Vagina (tissue), 2 donors: ENCODE measurements around the gene BCAS4. TPM values are rescaled to one million over a fixed set of nuclear protein-coding genes. Genes with fewer than 3 reads are reported as not detected.
A peak's percentile ranks its signal among the peaks of the same experiment; 100 is the strongest.

Experiments used
- DNase-seq, 2 donors: peaks; one replicate each; pipeline ENCODE4 v3.0.0-alpha.2; 2017; ENCODE audit errors: extremely low spot score in 2 of 2
- H3K27ac ChIP-seq: fragments of 200-600 bp; sonication (generic); one replicate; pipeline ENCODE4 v1.5.1; 2019
- H3K27me3 ChIP-seq: fragments of 200-600 bp; sonication (generic); one replicate; pipeline ENCODE4 v1.5.1; 2019
- H3K36me3 ChIP-seq, 2 donors: fragments of 200-600 bp; sonication (generic); one replicate each; pipeline ENCODE4 v1.5.1; 2017 to 2019
- H3K4me1 ChIP-seq: fragments of 200-600 bp; sonication (generic); one replicate; pipeline ENCODE4 v1.5.1; 2019
- H3K4me3 ChIP-seq, 2 donors: fragments of 200-600 bp; sonication (generic); 1 replicate in 1 of 2; 2 replicates in 1 of 2; pipeline ENCODE4 v1.5.1; 2016 to 2019
- H3K9me3 ChIP-seq: fragments of 200-600 bp; sonication (generic); one replicate; pipeline ENCODE4 v1.5.1; 2019
- CTCF ChIP-seq, 3 experiments: fragments of 450-650 bp in 2 of 3; fragments of 200-600 bp in 1 of 3; sonication (generic) in 1 of 3; IDR thresholded peaks; one replicate each; pipeline ENCODE4 v1.5.1; 2017 to 2019; ENCODE audit warnings: antibody characterized with exemption in 3 of 3, mild to moderate bottlenecking in 2 of 3, moderate library complexity in 2 of 3
- POLR2A ChIP-seq, 2 donors: fragments of 450-650 bp; IDR thresholded peaks; one replicate each; pipeline ENCODE4 v1.6.1; 2017; ENCODE audit warnings: antibody characterized with exemption in 2 of 2, mild to moderate bottlenecking in 2 of 2, moderate library complexity in 2 of 2
- POLR2AphosphoS5 ChIP-seq, 2 donors: sonication (generic); formaldehyde crosslinking; IDR thresholded peaks; one replicate each; pipeline ENCODE4 v1.9.0; 2017; ENCODE audit warnings: antibody characterized with exemption in 2 of 2, mild to moderate bottlenecking in 2 of 2, low read depth in 1 of 2; ENCODE audit not compliant: insufficient read depth in 1 of 2
- intact Hi-C: fragments of 100-400 bp; cut with DNase I; formaldehyde crosslinking; loops from one replicate; pipeline ENCODE4 v1.15.1; 2023
- total RNA-seq: library from RNA; depleted of rRNA; stranded (reverse); fragments of >200 nt; gene quantifications from one replicate; pipeline ENCODE4 v1.2.3, GENCODE V29; 2016

The BCAS4 gene
- total RNA-seq, 1 donor from 2014 or later = 1.7 TPM

GRCh38 chr20:50843331-50844276 lies 48.7 kb downstream of the BCAS4 start:
- intact Hi-C loops = no loop called here
- H3K36me3 ChIP-seq = no peaks in the 10 kb centered on the region
- no peaks in the 10 kb centered on the region for H3K9me3 ChIP-seq
- TF ChIP-seq POLR2AphosphoS5 (IDR thresholded peaks at IDR 0.05; ENCODE audit: insufficient read depth in 1 of 2, low read depth in 1 of 2) (peak in 1 of 2 donors; percentile 45), POLR2A (IDR thresholded peaks at IDR 0.05) (no peak), CTCF (IDR thresholded peaks at IDR 0.05) (no peak)
- H3K4me3 ChIP-seq = no peak overlapping the region
- no peak for DNase-seq
- no peaks in the 10 kb centered on the region for H3K27me3 ChIP-seq
- H3K4me1 ChIP-seq = peaks cover 20% of the 10 kb centered on the region
- H3K27ac ChIP-seq = peak overlapping the region; percentile 3

- intact Hi-C loops = no loop called here
- Histone ChIP-seq H3K36me3 (no peaks in the 10 kb centered on the region), H3K4me1 (peaks cover 28% of the 10 kb centered on the region), H3K4me3 (no peak overlapping the region), H3K27me3 (no peaks in the 10 kb centered on the region), H3K9me3 (no peaks in the 10 kb centered on the region), H3K27ac (no peak overlapping the region)
- no peak for DNase-seq
- no peak for TF ChIP-seq POLR2A (IDR thresholded peaks at IDR 0.05)
- TF ChIP-seq POLR2AphosphoS5 (IDR thresholded peaks at IDR 0.05; ENCODE audit: insufficient read depth in 1 of 2, low read depth in 1 of 2) = peak in 1 of 2 donors; percentile 36
Observed at GRCh38 chr20:50844430-50845100, 49.7 kb downstream of the BCAS4 start.

- no peaks in the 10 kb centered on the region for H3K36me3 ChIP-seq
- intact Hi-C loops = no loop called here
- peaks cover 28% of the 10 kb centered on the region for H3K4me1 ChIP-seq
- no peak for DNase-seq
- H3K27ac ChIP-seq = no peak overlapping the region
- TF ChIP-seq POLR2AphosphoS5 (IDR thresholded peaks at IDR 0.05; ENCODE audit: insufficient read depth in 1 of 2, low read depth in 1 of 2) (no peak), CTCF (IDR thresholded peaks at IDR 0.05) (no peak), POLR2A (IDR thresholded peaks at IDR 0.05) (no peak)
- no peak overlapping the region for H3K4me3 ChIP-seq
- no peaks in the 10 kb centered on the region for H3K9me3 ChIP-seq
- H3K27me3 ChIP-seq = no peaks in the 10 kb centered on the region
Observed at GRCh38 chr20:50845566-50846215, 50.8 kb downstream of the BCAS4 start.

GRCh38 chr20:50848341-50848808 lies 53.5 kb downstream of the BCAS4 start:
- Histone ChIP-seq H3K9me3 (no peaks in the 10 kb centered on the region), H3K36me3 (no peaks in the 10 kb centered on the region), H3K27me3 (no peaks in the 10 kb centered on the region), H3K4me3 (no peak overlapping the region), H3K4me1 (peaks cover 28% of the 10 kb centered on the region), H3K27ac (no peak overlapping the region)
- intact Hi-C loops = no loop called here
- TF ChIP-seq CTCF (IDR thresholded peaks at IDR 0.05) = no peak
- TF ChIP-seq POLR2AphosphoS5 (IDR thresholded peaks at IDR 0.05; ENCODE audit: insufficient read depth in 1 of 2, low read depth in 1 of 2) = no peak
- TF ChIP-seq POLR2A (IDR thresholded peaks at IDR 0.05) = no peak
- DNase-seq = no peak
